ENCODE data around the gene GDPD5. TPM values are rescaled to one million over a fixed set of nuclear protein-coding genes. Genes with fewer than 3 reads are reported as not detected.

GDPD5 gene
- total and polyA plus RNA-seq, 9 of the 15 experiments (the other 6 are each of a cell fraction or from before 2014, with no cell fraction given) = 0.32 to 27.3 (median 8.0) TPM

DNA sequence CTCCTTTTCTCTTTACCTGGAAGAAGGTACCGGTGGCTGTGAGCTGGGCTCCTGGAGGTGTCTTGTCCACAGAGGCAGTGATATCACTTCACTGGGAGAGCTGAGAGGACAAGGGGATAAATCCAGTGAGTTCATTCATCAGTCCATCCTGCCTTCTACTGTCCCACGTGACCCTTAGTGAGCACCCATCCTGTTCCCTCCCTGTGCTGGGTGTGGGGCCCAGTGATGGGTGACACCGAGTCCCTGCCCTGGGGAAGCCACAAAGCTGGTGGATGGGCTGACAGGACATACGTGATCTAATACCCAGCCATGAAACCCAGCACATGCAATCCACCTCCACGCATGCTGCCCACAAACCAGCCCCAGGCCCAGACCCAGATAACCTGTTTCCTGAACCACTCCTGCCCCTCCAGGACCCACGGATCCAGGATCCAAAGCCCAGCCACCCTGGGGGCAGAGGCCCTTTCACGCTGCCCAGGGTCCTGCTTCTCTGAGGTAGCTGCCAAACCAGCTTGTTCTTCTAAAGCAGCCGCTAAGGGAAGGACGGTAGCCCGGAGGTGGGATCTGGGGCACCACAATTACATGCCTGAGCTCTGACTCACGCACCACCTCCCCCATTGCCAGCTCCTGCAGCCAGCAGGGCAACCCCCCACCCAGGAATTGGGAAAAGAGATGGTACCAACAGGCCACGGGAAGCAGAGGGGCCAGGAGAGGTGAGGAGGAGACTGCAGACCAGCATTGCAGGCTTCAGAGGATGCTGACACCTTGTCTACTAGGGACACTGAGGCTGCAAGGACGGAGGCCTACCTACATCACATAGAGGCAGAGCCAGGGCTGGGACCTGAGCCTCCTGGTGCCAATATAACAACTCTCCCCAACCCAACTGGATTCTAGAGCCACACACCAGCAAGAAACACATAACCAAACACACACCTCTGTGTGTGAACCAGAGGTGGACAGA lies 35.2 kb downstream of the GDPD5 start:
- no peaks in the 10 kb centered on the region for H3K9me1 ChIP-seq (ENCODE audit: control insufficient read depth, insufficient read depth, low read length)
- peak overlapping the region in 1 of 2 experiments; percentile 66; a peak in 2 of 4 replicates for H3K9ac ChIP-seq (ENCODE audit: insufficient read depth in 1 of 2, low read depth in 2 of 2, low read length in 2 of 2)
- no peaks in the 10 kb centered on the region for H4K20me1 ChIP-seq (replicated peaks; ENCODE audit: control insufficient read depth, insufficient read depth, low read length)
- POLR2A ChIA-PET = interaction anchor here (0.5 to 1.4 kb wide), 5 partner anchors 8 to 31 kb away, joined by 3 to 7 read pairs (median 3); no protein-coding TSS in a partner anchor
- H2AFZ ChIP-seq (ENCODE audit: low read depth, low read length) = no peak overlapping the region
- H3K79me2 ChIP-seq (ENCODE audit: control insufficient read depth, insufficient read depth, low read length) = no peaks in the 10 kb centered on the region
- FAIRE-seq (no peak), ATAC-seq (no peak), DNase-seq (ENCODE audit: extremely low read depth in 1 of 4, low spot score in 3 of 4) (no peak)
- WGBS (ENCODE audit: insufficient coverage, low coverage, missing lambda C conversion rate) = 47% methylated on average over 13 of the region's 13 CpGs
- H3K4me2 ChIP-seq (ENCODE audit: insufficient read depth, low read length) = no peak overlapping the region
- no peaks in the 10 kb centered on the region for H3K27me3 ChIP-seq (ENCODE audit: control insufficient read depth in 2 of 2, insufficient read depth in 2 of 2, low read length in 2 of 2)
- no peak overlapping the region for H3K4me3 ChIP-seq
- in situ Hi-C loops (cut with MboI) (no loop called here), intact Hi-C loops (cut with micrococcal nuclease) (no loop called here)
- TF ChIP-seq, protein P1, sequence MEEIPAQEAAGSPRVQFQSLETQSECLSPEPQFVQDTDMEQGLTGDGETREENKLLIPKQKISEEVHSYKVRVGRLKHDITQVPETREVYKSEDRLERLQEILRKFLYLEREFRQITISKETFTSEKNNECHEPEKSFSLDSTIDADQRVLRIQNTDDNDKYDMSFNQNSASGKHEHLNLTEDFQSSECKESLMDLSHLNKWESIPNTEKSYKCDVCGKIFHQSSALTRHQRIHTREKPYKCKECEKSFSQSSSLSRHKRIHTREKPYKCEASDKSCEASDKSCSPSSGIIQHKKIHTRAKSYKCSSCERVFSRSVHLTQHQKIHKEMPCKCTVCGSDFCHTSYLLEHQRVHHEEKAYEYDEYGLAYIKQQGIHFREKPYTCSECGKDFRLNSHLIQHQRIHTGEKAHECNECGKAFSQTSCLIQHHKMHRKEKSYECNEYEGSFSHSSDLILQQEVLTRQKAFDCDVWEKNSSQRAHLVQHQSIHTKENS (CRISPR knock-in tag; IDR thresholded peaks at IDR 0.05) = no peak
- TF ChIP-seq TAF7 (tag; IDR thresholded peaks at IDR 0.05) (no peak), RBM17 (IDR thresholded peaks at IDR 0.05; ENCODE audit: borderline replicate concordance, low read depth, low read length) (no peak), CREB1 (IDR thresholded peaks at IDR 0.05) (no peak), CREB1 (CRISPR knock-in tag; IDR thresholded peaks at IDR 0.05) (no peak), ZNF77 (CRISPR knock-in tag; IDR thresholded peaks at IDR 0.05) (no peak), CCAR2 (IDR thresholded peaks at IDR 0.05; ENCODE audit: low read depth, low read length) (no peak)
- TF ChIP-seq, protein P2, sequence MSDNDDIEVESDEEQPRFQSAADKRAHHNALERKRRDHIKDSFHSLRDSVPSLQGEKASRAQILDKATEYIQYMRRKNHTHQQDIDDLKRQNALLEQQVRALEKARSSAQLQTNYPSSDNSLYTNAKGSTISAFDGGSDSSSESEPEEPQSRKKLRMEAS (CRISPR knock-in tag; IDR thresholded peaks at IDR 0.05) = peak; percentile 24; the same call in 1 of the 2 replicates
- TF ChIP-seq, protein P3, sequence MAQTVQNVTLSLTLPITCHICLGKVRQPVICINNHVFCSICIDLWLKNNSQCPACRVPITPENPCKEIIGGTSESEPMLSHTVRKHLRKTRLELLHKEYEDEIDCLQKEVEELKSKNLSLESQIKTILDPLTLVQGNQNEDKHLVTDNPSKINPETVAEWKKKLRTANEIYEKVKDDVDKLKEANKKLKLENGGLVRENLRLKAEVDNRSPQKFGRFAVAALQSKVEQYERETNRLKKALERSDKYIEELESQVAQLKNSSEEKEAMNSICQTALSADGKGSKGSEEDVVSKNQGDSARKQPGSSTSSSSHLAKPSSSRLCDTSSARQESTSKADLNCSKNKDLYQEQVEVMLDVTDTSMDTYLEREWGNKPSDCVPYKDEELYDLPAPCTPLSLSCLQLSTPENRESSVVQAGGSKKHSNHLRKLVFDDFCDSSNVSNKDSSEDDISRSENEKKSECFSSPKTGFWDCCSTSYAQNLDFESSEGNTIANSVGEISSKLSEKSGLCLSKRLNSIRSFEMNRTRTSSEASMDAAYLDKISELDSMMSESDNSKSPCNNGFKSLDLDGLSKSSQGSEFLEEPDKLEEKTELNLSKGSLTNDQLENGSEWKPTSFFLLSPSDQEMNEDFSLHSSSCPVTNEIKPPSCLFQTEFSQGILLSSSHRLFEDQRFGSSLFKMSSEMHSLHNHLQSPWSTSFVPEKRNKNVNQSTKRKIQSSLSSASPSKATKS (CRISPR knock-in tag; IDR thresholded peaks at IDR 0.05) = no peak
- CTCF ChIA-PET (ENCODE audit: low intra/inter-chr PET ratio) = no interaction called here
- H3K9me3 ChIP-seq (replicated peaks; ENCODE audit: control insufficient read depth, insufficient read depth, low read depth, low read length) = no peaks in the 10 kb centered on the region
- BruUV-seq (replicated peaks) = no TSS peak
- H3K36me3 ChIP-seq (ENCODE audit: control insufficient read depth, insufficient read depth, low read length) = no peaks in the 10 kb centered on the region
- H3K27ac ChIP-seq (ENCODE audit: extremely low read depth, low read depth, low read length) = no peak overlapping the region
- peaks cover 8 to 14% of the 10 kb centered on the region in 2 experiments; a peak in 4 of 5 replicates for H3K4me1 ChIP-seq (replicated peaks in 1 of 2; ENCODE audit: control insufficient read depth in 2 of 2, insufficient read depth in 2 of 2, low read length in 2 of 2)
